Measurements from ENCODE around the gene BCAP29. TPM values are rescaled to one million over a fixed set of nuclear protein-coding genes. Genes with fewer than 3 reads are reported as not detected.

BCAP29 gene
- total RNA-seq, 1 donor, result 43.1 TPM

DNA sequence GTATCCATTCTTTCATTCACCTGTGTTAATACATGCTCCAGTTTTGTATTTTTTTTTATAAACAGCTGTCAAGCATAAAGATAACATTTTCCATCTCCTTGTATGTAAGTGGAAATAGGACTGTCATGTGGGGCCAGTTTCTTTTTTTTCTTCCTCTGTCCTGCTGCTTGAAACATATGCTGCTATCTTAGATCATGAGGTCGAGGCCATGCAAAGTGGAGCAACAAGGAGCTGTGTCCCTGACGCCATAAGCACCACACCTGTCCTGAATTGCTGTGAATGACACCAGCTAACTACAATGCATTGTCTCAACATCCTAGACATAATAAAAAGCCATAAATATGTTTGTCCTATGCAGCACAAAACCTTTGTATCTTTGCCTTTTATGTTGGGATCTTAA, 42.8 kb downstream of the BCAP29 start:
- Histone ChIP-seq H3K27ac (ENCODE audit: low read depth, low read length) (no peak overlapping the region), H2AFZ (ENCODE audit: low read length) (no peak overlapping the region), H3K4me2 (ENCODE audit: insufficient read depth, low read length) (no peak overlapping the region), H3K79me2 (ENCODE audit: insufficient read depth, low read length) (no peaks in the 10 kb centered on the region), H4K20me1 (ENCODE audit: insufficient read depth, low read length) (peaks cover 4% of the 10 kb centered on the region), H3K27me3 (ENCODE audit: insufficient read depth, low read length) (no peaks in the 10 kb centered on the region), H3K9me3 (ENCODE audit: low read depth, low read length) (no peaks in the 10 kb centered on the region), H3K4me1 (ENCODE audit: insufficient read depth, low read length) (peaks cover 7% of the 10 kb centered on the region), H3K36me3 (ENCODE audit: insufficient read depth, low read length) (peaks cover 5% of the 10 kb centered on the region), H3K4me3 (ENCODE audit: insufficient read depth, low read length) (no peak overlapping the region)
- DNase-seq (ENCODE audit: insufficient read length, low spot score, missing footprints), result no peak
- TF ChIP-seq, protein P1, sequence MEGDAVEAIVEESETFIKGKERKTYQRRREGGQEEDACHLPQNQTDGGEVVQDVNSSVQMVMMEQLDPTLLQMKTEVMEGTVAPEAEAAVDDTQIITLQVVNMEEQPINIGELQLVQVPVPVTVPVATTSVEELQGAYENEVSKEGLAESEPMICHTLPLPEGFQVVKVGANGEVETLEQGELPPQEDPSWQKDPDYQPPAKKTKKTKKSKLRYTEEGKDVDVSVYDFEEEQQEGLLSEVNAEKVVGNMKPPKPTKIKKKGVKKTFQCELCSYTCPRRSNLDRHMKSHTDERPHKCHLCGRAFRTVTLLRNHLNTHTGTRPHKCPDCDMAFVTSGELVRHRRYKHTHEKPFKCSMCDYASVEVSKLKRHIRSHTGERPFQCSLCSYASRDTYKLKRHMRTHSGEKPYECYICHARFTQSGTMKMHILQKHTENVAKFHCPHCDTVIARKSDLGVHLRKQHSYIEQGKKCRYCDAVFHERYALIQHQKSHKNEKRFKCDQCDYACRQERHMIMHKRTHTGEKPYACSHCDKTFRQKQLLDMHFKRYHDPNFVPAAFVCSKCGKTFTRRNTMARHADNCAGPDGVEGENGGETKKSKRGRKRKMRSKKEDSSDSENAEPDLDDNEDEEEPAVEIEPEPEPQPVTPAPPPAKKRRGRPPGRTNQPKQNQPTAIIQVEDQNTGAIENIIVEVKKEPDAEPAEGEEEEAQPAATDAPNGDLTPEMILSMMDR (IDR thresholded peaks at IDR 0.05; ENCODE audit: extremely low read depth, low read depth, low read length), result no peak

DNA sequence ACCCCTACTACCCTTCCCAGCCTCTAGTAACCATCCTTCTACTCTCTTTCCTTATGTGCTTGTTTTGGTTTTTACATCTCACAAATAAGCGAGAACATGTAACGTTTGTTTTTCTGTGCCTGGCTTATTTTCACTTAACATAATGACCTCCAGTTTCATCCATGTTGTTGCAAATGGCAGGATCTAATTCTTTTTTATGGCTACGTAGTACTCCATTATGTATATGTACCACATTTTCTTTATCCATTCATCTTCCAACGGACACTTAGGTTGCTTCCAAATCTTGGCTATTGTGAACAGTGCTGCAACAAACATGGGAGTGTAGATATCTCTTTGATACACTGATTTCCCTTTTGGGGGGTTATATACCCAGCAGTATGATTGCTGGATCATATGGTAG, 47.0 kb downstream of the BCAP29 start:
- Histone ChIP-seq H3K4me3 (ENCODE audit: insufficient read depth, low read length) (no peak overlapping the region), H3K9me3 (ENCODE audit: low read depth, low read length) (no peaks in the 10 kb centered on the region), H3K27ac (ENCODE audit: low read depth, low read length) (no peak overlapping the region), H4K20me1 (ENCODE audit: insufficient read depth, low read length) (peaks cover 2% of the 10 kb centered on the region), H3K27me3 (ENCODE audit: insufficient read depth, low read length) (no peaks in the 10 kb centered on the region), H3K4me2 (ENCODE audit: insufficient read depth, low read length) (no peak overlapping the region), H3K4me1 (ENCODE audit: insufficient read depth, low read length) (peaks cover 4% of the 10 kb centered on the region), H2AFZ (ENCODE audit: low read length) (no peak overlapping the region), H3K79me2 (ENCODE audit: insufficient read depth, low read length) (no peaks in the 10 kb centered on the region), H3K36me3 (ENCODE audit: insufficient read depth, low read length) (no peaks in the 10 kb centered on the region)
- TF ChIP-seq, protein P1 (IDR thresholded peaks at IDR 0.05; ENCODE audit: extremely low read depth, low read depth, low read length), result no peak
- no peak for DNase-seq (ENCODE audit: insufficient read length, low spot score, missing footprints)

DNA sequence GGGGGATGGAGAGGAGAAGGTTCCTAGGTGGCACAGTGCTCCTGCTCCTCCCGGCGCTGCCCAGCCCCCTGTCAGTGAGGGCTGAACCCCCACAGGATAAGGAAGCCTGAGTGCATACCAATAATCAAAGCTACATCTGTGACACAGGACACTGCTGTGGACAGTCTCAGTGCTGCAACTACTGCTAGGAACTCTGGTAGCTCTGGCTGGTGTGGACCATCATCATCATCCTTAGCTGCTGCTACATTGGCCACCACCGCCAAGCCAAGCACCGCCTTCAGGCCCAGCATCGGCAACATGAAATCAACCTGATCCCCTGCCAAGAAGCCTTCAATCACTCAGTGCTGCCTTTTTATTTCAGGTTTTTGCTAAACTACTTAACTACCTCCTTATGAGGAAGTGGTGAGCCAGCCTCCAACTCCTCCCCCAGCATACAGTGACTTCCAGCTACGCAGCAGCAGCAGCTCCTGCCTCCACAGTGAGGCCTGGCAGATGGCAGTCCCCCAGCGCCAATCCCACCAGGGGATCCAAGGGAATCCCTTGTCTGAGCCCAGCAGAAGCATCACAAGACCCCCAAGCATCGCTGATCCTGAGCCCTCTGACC, 48.5 kb downstream of the BCAP29 start:
- Histone ChIP-seq H4K20me1 (ENCODE audit: insufficient read depth, low read length) (no peaks in the 10 kb centered on the region), H3K9me3 (ENCODE audit: low read depth, low read length) (no peaks in the 10 kb centered on the region), H3K36me3 (ENCODE audit: insufficient read depth, low read length) (no peaks in the 10 kb centered on the region), H2AFZ (ENCODE audit: low read length) (no peak overlapping the region), H3K27ac (ENCODE audit: low read depth, low read length) (no peak overlapping the region), H3K79me2 (ENCODE audit: insufficient read depth, low read length) (no peaks in the 10 kb centered on the region), H3K4me3 (ENCODE audit: insufficient read depth, low read length) (no peak overlapping the region), H3K4me2 (ENCODE audit: insufficient read depth, low read length) (no peak overlapping the region), H3K27me3 (ENCODE audit: insufficient read depth, low read length) (no peaks in the 10 kb centered on the region), H3K4me1 (ENCODE audit: insufficient read depth, low read length) (no peaks in the 10 kb centered on the region)
- TF ChIP-seq, protein P1 (IDR thresholded peaks at IDR 0.05; ENCODE audit: extremely low read depth, low read depth, low read length), result no peak
- DNase-seq (ENCODE audit: insufficient read length, low spot score, missing footprints), result no peak

DNA sequence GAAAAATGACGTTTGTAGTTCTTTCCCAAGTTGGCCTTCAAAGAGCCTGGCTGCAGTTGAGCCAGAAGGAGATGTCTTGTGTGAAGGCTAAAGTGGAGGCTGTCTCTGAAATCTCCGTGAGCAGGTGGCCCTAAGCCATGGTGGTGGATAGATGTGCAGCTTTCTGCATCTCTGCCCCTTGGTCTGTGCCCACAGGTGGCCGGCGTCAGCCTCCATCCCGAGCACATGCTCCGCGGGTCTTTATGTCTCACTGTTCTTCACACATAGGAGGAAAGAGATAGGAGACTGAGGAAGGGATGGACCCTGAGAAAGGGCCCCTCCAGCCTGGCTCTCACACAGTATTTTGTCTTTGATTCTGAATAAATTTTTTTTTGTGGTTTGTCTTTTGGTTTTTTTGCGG, 50.3 kb downstream of the BCAP29 start:
- no peak overlapping the region for H3K4me2 ChIP-seq (ENCODE audit: insufficient read depth, low read length)
- no peak overlapping the region for H2AFZ ChIP-seq (ENCODE audit: low read length)
- DNase-seq (ENCODE audit: insufficient read length, low spot score, missing footprints), result no peak
- no peaks in the 10 kb centered on the region for H3K79me2 ChIP-seq (ENCODE audit: insufficient read depth, low read length)
- H3K27me3 ChIP-seq (ENCODE audit: insufficient read depth, low read length), result no peaks in the 10 kb centered on the region
- TF ChIP-seq, protein P1 (IDR thresholded peaks at IDR 0.05; ENCODE audit: extremely low read depth, low read depth, low read length), result no peak
- no peaks in the 10 kb centered on the region for H3K36me3 ChIP-seq (ENCODE audit: insufficient read depth, low read length)
- H3K4me3 ChIP-seq (ENCODE audit: insufficient read depth, low read length), result no peak overlapping the region
- no peaks in the 10 kb centered on the region for H3K9me3 ChIP-seq (ENCODE audit: low read depth, low read length)
- H4K20me1 ChIP-seq (ENCODE audit: insufficient read depth, low read length), result no peaks in the 10 kb centered on the region
- no peak overlapping the region for H3K27ac ChIP-seq (ENCODE audit: low read depth, low read length)
- no peaks in the 10 kb centered on the region for H3K4me1 ChIP-seq (ENCODE audit: insufficient read depth, low read length)
